HEK293 (cell line): ENCODE results near the gene FAM163A.

Experiments
- CTCF ChIP-seq: fragments of 450-650 bp; formaldehyde crosslinking; IDR thresholded peaks from 2 replicates; pipeline ENCODE4 v1.5.1; 2016; ENCODE audit warnings: missing biosample characterization, missing genetic modification characterization
- PRDM10 ChIP-seq: fragments of 450-650 bp; formaldehyde crosslinking; IDR thresholded peaks from 2 replicates; pipeline ENCODE4 v1.5.1; 2016; ENCODE audit warnings: missing biosample characterization, missing genetic modification characterization
- ZNF449 ChIP-seq: fragments of 450-650 bp; formaldehyde crosslinking; IDR thresholded peaks from 2 replicates; pipeline ENCODE4 v1.5.1; 2017; ENCODE audit warnings: missing biosample characterization, mild to moderate bottlenecking, missing genetic modification characterization, moderate library complexity
- ZNF558 ChIP-seq: fragments of 450-650 bp; formaldehyde crosslinking; IDR thresholded peaks from 2 replicates; pipeline ENCODE4 v1.5.1; 2016; ENCODE audit warnings: missing biosample characterization, missing genetic modification characterization
- ZNF830 ChIP-seq: fragments of 450-650 bp; IDR thresholded peaks from 2 replicates; pipeline ENCODE4 v1.5.0; 2018; ENCODE audit warnings: missing biosample characterization, missing genetic modification characterization, low read depth, mild to moderate bottlenecking, moderate library complexity

- TF ChIP-seq ZNF449 (tag by site-specific recombination) (no peak), ZNF558 (tag by site-specific recombination) (no peak), ZNF830 (tag by site-specific recombination) (no peak), PRDM10 (tag by site-specific recombination) (no peak), CTCF (tag by site-specific recombination) (no peak)
These were observed 14.8 kb downstream of the FAM163A start for GRCh38 chr1:179757933-179758332.
